ENCODE results near the gene MAP3K8.
A peak's percentile ranks its signal among the peaks of the same experiment; 100 is the strongest.

Gene MAP3K8

DNA sequence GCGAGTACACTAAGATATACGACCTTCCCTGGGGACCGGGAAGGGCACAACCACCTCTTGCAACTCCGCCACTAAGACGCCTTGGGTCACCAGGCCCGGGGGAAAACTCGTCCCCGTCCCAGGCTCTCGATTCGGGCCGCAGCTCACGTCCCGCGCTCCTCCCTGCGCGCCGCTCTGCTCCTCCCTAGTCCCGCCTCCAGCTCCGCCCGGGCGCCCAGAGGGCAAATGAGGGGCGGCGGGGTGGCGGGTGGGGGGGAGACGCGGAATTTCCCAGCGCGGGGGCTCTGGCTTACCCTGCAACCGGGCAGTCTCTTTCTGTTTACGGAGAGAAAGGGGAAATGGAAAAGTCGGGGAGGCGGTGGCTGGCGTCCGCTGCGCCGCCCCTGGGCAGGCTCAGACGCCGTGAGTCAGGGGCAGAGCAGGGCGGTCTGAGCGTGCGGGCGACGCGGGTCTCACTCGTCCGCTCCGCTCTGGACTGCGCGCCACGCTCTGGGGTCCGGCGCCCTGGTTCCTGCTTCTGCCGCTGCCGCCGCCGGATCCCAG is at the start of gene MAP3K8:
TSS of gene MAP3K8 (plus strand) at position 455 of the 543 bp plus-strand sequence. CDS start 4,755 bp downstream, outside the sequence.
- TF ChIP-seq GLIS3 (CRISPR knock-in tag; IDR thresholded peaks at IDR 0.05): no peak; the same call in 1 of the 2 replicates
- TF ChIP-seq ZC3H10 (CRISPR knock-in tag; IDR thresholded peaks at IDR 0.05): no peak
- no peak for TF ChIP-seq BACH2 (CRISPR knock-in tag; IDR thresholded peaks at IDR 0.05; ENCODE audit: borderline replicate concordance)
- TF ChIP-seq ZNF70 (CRISPR knock-in tag; IDR thresholded peaks at IDR 0.05): no peak
- TF ChIP-seq TCF4 (CRISPR knock-in tag; IDR thresholded peaks at IDR 0.05; ENCODE audit: borderline replicate concordance): no peak
- TF ChIP-seq, protein P1, sequence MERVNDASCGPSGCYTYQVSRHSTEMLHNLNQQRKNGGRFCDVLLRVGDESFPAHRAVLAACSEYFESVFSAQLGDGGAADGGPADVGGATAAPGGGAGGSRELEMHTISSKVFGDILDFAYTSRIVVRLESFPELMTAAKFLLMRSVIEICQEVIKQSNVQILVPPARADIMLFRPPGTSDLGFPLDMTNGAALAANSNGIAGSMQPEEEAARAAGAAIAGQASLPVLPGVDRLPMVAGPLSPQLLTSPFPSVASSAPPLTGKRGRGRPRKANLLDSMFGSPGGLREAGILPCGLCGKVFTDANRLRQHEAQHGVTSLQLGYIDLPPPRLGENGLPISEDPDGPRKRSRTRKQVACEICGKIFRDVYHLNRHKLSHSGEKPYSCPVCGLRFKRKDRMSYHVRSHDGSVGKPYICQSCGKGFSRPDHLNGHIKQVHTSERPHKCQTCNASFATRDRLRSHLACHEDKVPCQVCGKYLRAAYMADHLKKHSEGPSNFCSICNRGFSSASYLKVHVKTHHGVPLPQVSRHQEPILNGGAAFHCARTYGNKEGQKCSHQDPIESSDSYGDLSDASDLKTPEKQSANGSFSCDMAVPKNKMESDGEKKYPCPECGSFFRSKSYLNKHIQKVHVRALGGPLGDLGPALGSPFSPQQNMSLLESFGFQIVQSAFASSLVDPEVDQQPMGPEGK (CRISPR knock-in tag; IDR thresholded peaks at IDR 0.05; ENCODE audit: borderline replicate concordance): peak; percentile 90; the same call in 1 of the 2 replicates
- TF ChIP-seq TOX (CRISPR knock-in tag; IDR thresholded peaks at IDR 0.05; ENCODE audit: borderline replicate concordance): no peak
- peak; percentile 83 for ATAC-seq

DNA sequence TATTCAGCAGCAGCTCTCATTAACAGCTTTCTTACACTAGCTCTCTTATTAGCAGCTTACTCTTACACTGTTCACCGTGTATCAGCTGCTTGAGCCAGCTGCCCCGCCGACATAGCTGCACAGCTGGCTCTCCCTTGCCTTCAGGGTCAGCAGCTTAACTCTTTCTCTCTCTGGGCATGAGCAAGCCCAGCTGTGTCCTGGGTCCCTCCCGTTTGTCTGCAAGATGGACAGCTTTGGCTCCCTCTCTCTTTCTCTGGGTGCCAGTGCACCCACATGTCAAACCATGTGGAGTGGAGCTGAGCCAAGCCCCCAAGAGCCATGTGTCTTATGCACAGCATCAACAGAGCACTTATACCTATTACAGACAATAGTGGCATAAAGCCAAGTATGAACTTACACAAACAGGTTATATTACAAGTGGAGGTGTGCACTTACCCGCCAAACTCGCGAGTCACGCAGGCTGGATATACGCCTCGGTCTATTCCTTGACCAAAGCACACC is 49.2 kb upstream of the MAP3K8 start:
- TF ChIP-seq, protein P2, sequence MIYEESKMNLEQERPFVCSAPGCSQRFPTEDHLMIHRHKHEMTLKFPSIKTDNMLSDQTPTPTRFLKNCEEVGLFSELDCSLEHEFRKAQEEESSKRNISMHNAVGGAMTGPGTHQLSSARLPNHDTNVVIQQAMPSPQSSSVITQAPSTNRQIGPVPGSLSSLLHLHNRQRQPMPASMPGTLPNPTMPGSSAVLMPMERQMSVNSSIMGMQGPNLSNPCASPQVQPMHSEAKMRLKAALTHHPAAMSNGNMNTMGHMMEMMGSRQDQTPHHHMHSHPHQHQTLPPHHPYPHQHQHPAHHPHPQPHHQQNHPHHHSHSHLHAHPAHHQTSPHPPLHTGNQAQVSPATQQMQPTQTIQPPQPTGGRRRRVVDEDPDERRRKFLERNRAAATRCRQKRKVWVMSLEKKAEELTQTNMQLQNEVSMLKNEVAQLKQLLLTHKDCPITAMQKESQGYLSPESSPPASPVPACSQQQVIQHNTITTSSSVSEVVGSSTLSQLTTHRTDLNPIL (CRISPR knock-in tag; IDR thresholded peaks at IDR 0.05; ENCODE audit: low read depth): no peak
- peak; percentile 30; the same call in 1 of the 2 replicates for TF ChIP-seq TCF4 (CRISPR knock-in tag; IDR thresholded peaks at IDR 0.05; ENCODE audit: borderline replicate concordance)
- peak; percentile 89 for ATAC-seq

DNA sequence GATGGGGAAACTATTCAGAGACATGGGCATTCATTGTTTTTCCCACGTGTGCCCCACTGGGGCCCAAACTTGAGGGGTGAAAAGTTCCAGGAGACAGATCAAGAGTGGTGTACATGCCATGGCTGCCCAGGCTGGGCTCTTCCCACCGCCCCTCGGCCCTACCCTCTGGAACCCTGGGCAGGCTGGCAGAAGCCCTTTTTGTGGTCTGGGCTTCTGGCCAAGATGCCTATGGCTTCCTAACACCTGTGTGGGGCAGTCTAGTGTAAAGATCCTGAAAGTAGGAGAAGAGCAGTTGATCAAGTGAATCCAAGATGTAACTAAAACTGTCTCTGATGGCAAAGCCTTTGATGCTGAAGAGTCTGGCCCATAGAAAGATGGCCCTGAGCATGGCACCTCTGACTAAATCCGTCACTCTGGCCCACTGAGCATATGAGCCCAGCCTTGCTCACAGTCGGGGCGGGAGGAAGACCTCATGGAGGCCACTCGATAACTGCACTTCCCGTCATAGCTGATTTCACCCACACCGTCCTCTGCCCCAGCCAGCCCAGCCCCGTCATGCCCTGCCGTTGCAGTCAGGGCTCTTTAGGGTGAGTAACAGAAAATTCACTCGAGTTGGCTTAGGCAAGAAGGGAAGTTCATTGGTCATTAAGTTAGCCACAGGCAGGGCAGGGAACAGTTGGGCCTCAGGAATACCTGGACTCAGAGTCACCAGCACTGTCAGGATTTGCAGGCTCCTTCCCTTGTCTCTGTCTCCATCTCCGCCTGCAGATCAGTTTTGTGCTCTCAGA is 47.0 kb upstream of the MAP3K8 start:
- ATAC-seq: no peak
- TF ChIP-seq ZFP3 (CRISPR knock-in tag; IDR thresholded peaks at IDR 0.05) (no peak), ZNF8 (CRISPR knock-in tag; IDR thresholded peaks at IDR 0.05) (no peak), PPARA (CRISPR knock-in tag; IDR thresholded peaks at IDR 0.05; ENCODE audit: borderline replicate concordance) (no peak), ZNF70 (CRISPR knock-in tag; IDR thresholded peaks at IDR 0.05) (no peak), BACH2 (CRISPR knock-in tag; IDR thresholded peaks at IDR 0.05; ENCODE audit: borderline replicate concordance) (no peak), ZC3H10 (CRISPR knock-in tag; IDR thresholded peaks at IDR 0.05) (no peak)
- TF ChIP-seq, protein P3, sequence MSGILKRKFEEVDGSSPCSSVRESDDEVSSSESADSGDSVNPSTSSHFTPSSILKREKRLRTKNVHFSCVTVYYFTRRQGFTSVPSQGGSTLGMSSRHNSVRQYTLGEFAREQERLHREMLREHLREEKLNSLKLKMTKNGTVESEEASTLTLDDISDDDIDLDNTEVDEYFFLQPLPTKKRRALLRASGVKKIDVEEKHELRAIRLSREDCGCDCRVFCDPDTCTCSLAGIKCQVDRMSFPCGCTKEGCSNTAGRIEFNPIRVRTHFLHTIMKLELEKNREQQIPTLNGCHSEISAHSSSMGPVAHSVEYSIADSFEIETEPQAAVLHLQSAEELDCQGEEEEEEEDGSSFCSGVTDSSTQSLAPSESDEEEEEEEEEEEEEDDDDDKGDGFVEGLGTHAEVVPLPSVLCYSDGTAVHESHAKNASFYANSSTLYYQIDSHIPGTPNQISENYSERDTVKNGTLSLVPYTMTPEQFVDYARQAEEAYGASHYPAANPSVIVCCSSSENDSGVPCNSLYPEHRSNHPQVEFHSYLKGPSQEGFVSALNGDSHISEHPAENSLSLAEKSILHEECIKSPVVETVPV (CRISPR knock-in tag; IDR thresholded peaks at IDR 0.05): no peak

DNA sequence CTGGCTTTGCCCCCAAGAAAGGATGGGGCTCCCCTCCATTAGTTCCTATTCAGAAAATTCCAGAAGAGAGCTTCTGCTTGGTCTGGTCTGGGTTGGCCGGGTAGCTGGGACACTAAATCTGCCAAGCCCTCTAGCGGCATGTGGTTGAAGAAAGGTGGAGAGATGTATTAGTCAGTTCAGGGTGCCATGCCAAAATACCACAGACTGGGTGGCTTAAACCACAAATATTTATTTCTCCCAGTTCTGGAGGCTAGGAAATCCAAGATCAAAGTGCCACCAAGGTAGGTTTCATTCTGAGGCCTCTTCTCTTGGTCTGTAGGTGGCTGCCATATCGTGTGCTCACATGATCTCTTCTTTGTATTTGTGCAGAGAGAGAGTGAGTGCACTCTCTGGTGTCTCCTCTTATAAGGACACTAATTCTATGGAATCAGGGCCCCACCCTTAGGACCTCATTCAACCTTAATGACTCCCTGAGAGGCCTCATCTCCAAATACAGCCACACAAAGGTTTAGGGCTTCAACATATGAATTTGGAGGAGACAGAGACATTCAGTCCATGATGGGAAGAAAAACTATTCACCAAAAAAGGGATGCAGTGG is 46.2 kb upstream of the MAP3K8 start:
- TF ChIP-seq, protein P3 (CRISPR knock-in tag; IDR thresholded peaks at IDR 0.05): no peak
- no peak for TF ChIP-seq ISL1 (CRISPR knock-in tag; IDR thresholded peaks at IDR 0.05)
- no peak for TF ChIP-seq ZNF8 (CRISPR knock-in tag; IDR thresholded peaks at IDR 0.05)
- TF ChIP-seq TCF4 (CRISPR knock-in tag; IDR thresholded peaks at IDR 0.05; ENCODE audit: borderline replicate concordance): no peak
- TF ChIP-seq, protein P1 (CRISPR knock-in tag; IDR thresholded peaks at IDR 0.05; ENCODE audit: borderline replicate concordance): no peak
- TF ChIP-seq SNAI2 (CRISPR knock-in tag; IDR thresholded peaks at IDR 0.05): no peak
- TF ChIP-seq, protein P2 (CRISPR knock-in tag; IDR thresholded peaks at IDR 0.05; ENCODE audit: low read depth): no peak
- TF ChIP-seq, protein P4, sequence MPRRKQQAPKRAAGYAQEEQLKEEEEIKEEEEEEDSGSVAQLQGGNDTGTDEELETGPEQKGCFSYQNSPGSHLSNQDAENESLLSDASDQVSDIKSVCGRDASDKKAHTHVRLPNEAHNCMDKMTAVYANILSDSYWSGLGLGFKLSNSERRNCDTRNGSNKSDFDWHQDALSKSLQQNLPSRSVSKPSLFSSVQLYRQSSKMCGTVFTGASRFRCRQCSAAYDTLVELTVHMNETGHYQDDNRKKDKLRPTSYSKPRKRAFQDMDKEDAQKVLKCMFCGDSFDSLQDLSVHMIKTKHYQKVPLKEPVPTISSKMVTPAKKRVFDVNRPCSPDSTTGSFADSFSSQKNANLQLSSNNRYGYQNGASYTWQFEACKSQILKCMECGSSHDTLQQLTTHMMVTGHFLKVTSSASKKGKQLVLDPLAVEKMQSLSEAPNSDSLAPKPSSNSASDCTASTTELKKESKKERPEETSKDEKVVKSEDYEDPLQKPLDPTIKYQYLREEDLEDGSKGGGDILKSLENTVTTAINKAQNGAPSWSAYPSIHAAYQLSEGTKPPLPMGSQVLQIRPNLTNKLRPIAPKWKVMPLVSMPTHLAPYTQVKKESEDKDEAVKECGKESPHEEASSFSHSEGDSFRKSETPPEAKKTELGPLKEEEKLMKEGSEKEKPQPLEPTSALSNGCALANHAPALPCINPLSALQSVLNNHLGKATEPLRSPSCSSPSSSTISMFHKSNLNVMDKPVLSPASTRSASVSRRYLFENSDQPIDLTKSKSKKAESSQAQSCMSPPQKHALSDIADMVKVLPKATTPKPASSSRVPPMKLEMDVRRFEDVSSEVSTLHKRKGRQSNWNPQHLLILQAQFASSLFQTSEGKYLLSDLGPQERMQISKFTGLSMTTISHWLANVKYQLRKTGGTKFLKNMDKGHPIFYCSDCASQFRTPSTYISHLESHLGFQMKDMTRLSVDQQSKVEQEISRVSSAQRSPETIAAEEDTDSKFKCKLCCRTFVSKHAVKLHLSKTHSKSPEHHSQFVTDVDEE (CRISPR knock-in tag; IDR thresholded peaks at IDR 0.05): no peak
- no peak for TF ChIP-seq ZNF565 (CRISPR knock-in tag; conservative IDR thresholded peaks at IDR 0.05; ENCODE audit: low read depth)

More for the DNA sequence above, 46.2 kb upstream of the MAP3K8 start:
- no peak for ATAC-seq

Data from SK-N-SH treated with all-trans-retinoic acid at 6 μM for 48 hours (cell line).